ENCODE data around the gene ZC3HAV1.

The ZC3HAV1 gene

DNA sequence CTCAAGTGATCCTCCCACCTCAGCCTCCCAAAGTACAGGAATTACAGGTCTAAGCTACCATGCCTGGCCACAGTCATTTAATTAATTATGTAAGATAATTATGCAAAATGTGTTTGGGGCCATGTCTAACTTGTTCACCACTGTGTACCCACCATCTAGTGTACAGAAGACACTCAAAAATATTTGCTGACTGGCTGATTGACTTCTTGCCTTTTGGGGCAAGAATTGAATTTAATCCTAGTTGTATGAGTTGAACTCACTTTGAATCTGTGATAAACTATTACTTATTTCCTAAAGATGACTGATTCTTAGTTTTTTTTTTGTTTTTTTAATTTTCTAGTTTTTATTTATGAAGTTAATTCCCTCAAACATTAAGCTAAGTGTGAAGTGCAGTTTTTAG lies 57.9 kb downstream of the ZC3HAV1 start:
- Mint-ChIP-seq H3K27me3 (ENCODE audit: low read depth, poor library complexity) (peaks cover 6% of the 10 kb centered on the region), H3K9me3 (no peaks in the 10 kb centered on the region), H3K4me3 (no peak overlapping the region), H3K27ac (no peak overlapping the region), H3K4me1 (peaks cover 10% of the 10 kb centered on the region), H3K36me3 (ENCODE audit: low read depth) (peaks cover 20% of the 10 kb centered on the region)
- DNase-seq: no peak
- TF ChIP-seq, protein P1, sequence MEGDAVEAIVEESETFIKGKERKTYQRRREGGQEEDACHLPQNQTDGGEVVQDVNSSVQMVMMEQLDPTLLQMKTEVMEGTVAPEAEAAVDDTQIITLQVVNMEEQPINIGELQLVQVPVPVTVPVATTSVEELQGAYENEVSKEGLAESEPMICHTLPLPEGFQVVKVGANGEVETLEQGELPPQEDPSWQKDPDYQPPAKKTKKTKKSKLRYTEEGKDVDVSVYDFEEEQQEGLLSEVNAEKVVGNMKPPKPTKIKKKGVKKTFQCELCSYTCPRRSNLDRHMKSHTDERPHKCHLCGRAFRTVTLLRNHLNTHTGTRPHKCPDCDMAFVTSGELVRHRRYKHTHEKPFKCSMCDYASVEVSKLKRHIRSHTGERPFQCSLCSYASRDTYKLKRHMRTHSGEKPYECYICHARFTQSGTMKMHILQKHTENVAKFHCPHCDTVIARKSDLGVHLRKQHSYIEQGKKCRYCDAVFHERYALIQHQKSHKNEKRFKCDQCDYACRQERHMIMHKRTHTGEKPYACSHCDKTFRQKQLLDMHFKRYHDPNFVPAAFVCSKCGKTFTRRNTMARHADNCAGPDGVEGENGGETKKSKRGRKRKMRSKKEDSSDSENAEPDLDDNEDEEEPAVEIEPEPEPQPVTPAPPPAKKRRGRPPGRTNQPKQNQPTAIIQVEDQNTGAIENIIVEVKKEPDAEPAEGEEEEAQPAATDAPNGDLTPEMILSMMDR (IDR thresholded peaks at IDR 0.05): no peak

DNA sequence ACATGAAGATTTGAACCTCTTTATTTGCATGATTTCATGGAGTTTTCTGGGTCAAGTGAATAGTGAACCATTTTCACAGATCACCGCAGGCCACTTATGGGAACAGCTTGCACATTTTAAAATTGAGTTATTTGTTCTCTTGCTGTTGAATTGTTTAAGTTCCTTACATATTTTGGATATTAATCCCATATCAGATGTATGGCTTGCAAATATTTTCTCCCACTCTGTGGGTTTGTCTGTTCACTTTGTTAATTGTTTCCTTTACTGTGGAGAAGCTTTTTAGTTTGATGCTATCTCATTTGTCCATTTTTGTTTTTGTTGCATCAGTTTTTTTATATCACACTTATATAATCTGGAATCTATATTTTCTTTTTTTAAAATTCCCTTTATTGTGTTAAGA lies 59.6 kb downstream of the ZC3HAV1 start:
- H3K9me3 Mint-ChIP-seq: no peaks in the 10 kb centered on the region
- DNase-seq: no peak
- H3K36me3 Mint-ChIP-seq (ENCODE audit: low read depth): peaks cover 33% of the 10 kb centered on the region
- TF ChIP-seq, protein P1 (IDR thresholded peaks at IDR 0.05): no peak
- H3K27ac Mint-ChIP-seq: no peak overlapping the region
- peaks cover 9% of the 10 kb centered on the region for H3K27me3 Mint-ChIP-seq (ENCODE audit: low read depth, poor library complexity)
- peaks cover 10% of the 10 kb centered on the region for H3K4me1 Mint-ChIP-seq
- H3K4me3 Mint-ChIP-seq: no peak overlapping the region

DNA sequence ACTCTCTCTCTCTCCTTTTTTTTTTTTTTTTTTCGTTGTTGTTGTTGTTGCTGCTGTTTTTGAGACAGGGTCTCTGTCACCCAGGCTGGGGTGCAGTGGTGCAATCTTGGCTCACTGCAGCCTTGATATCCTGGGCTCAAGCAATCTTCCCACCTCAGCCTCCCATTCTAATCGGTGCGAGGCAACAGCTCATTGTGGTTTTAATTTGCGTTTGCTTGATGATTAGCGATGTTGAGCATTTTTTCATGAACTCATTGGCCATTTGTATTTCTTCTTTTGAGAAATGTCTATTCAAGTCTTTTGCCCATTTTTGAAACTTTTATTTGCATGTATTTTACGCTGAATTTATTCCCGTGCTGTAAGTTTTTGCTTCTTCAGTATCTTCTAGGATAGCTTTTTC lies 60.4 kb downstream of the ZC3HAV1 start:
- no peak for DNase-seq
- no peak overlapping the region for H3K27ac Mint-ChIP-seq
- H3K27me3 Mint-ChIP-seq (ENCODE audit: low read depth, poor library complexity): peaks cover 9% of the 10 kb centered on the region
- TF ChIP-seq, protein P1 (IDR thresholded peaks at IDR 0.05): no peak
- peaks cover 4% of the 10 kb centered on the region for H3K4me1 Mint-ChIP-seq
- H3K36me3 Mint-ChIP-seq (ENCODE audit: low read depth): peaks cover 33% of the 10 kb centered on the region
- H3K9me3 Mint-ChIP-seq: no peaks in the 10 kb centered on the region
- H3K4me3 Mint-ChIP-seq: no peak overlapping the region

DNA sequence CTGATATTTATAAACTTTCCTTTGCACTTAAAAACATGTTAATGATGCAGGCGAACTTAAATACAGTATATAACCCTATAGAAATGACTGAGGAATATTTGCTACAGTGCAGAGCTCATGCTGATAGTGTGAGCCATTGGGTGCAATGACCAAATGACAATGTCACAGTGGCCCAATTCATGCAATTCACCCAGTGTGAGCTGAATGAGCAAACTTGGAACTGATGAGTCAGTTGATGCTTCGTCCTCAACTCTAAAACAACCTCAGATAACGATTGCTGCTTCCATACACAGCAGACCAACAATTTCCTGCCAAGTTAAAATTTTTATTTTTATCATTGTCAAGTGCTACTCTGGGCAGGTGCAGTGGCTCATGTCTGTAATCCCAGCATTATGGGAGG lies 61.5 kb downstream of the ZC3HAV1 start:
- DNase-seq: no peak
- TF ChIP-seq, protein P1 (IDR thresholded peaks at IDR 0.05): no peak
- no peaks in the 10 kb centered on the region for H3K9me3 Mint-ChIP-seq
- H3K36me3 Mint-ChIP-seq (ENCODE audit: low read depth): peaks cover 25% of the 10 kb centered on the region
- H3K27me3 Mint-ChIP-seq (ENCODE audit: low read depth, poor library complexity): peaks cover 9% of the 10 kb centered on the region
- no peak overlapping the region for H3K27ac Mint-ChIP-seq
- no peak overlapping the region for H3K4me3 Mint-ChIP-seq
- H3K4me1 Mint-ChIP-seq: no peaks in the 10 kb centered on the region

DNA sequence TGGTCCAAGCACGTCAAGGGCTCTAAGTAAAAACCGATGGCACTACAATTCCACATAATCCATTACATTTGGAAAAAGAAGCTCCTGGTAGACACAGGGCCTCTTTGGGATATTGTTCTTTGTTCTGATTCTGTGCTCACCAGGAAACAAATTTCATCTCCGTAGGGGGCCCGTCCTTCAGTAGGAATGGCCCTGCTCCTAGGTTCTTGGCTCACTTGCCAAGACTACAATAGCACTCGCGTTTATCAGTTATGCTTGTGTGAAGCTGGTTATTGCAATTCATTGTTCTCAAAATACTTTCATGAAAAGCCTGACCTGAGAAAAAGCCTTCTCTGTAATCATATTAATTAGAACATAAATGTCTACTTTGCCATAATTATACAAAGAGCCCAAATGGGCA lies 63.4 kb downstream of the ZC3HAV1 start:
- H3K27ac Mint-ChIP-seq: no peak overlapping the region
- TF ChIP-seq, protein P1 (IDR thresholded peaks at IDR 0.05): no peak
- peaks cover 2% of the 10 kb centered on the region for H3K4me1 Mint-ChIP-seq
- peaks cover 8% of the 10 kb centered on the region for H3K27me3 Mint-ChIP-seq (ENCODE audit: low read depth, poor library complexity)
- H3K4me3 Mint-ChIP-seq: no peak overlapping the region
- peaks cover 20% of the 10 kb centered on the region for H3K36me3 Mint-ChIP-seq (ENCODE audit: low read depth)
- H3K9me3 Mint-ChIP-seq: no peaks in the 10 kb centered on the region
- DNase-seq: no peak

Measured in nephron progenitor cell (in vitro differentiated cells).